Pancreas (tissue), 10 donors: Measurements from ENCODE around the gene GRM5. TPM values are rescaled to one million over a fixed set of nuclear protein-coding genes. Genes with fewer than 3 reads are reported as not detected.
A peak's percentile ranks its signal among the peaks of the same experiment; 100 is the strongest.
"Not testable (repeated sequence)": the region's sequence is repeated elsewhere in the genome, so short reads cannot be mapped to it uniquely, and the experiment has no call there.

Experiments used
- ATAC-seq, 4 donors: fragments of 200-7000 bp; cut with Tn5 transposase; one replicate each; pipeline versions ENCODE4 v1.8.0 to v1.9.1; 2020; ENCODE audit warnings: mild to moderate bottlenecking in 4 of 4, moderate library complexity in 4 of 4
- DNase-seq, 6 donors: peaks; one replicate each; pipeline ENCODE4 v3.0.0-alpha.2; 2020
- FAIRE-seq: peaks from 2 replicates; lab custom pipeline; 2012; peaks lifted over from hg19 to GRCh38; lab: Jason Lieb, UNC
- H3K27ac ChIP-seq, 4 donors: fragments of 200-600 bp; sonication (generic); 1 replicate in 3 of 4; 2 replicates in 1 of 4; pipeline versions ENCODE4 v1.5.0 to v1.8.0; 2020
- H3K27me3 ChIP-seq, 4 donors: fragments of 200-600 bp; one replicate each; pipeline ENCODE4 v1.8.0; 2021
- H3K36me3 ChIP-seq, 3 donors: fragments of 200-600 bp; sonication (generic) in 1 of 3; one replicate each; pipeline versions ENCODE4 v1.5.0 to v1.8.0; 2020 to 2021
- H3K4me1 ChIP-seq, 3 donors: fragments of 200-600 bp; one replicate each; pipeline ENCODE4 v1.8.0; 2021
- H3K4me3 ChIP-seq, 4 donors: fragments of 200-600 bp; sonication (generic) in 2 of 4; one replicate each; pipeline versions ENCODE4 v1.5.0 to v1.8.0; 2020 to 2021
- H3K9me3 ChIP-seq, 4 donors: fragments of 200-600 bp; one replicate each; pipeline ENCODE4 v1.8.0; 2021
- CTCF ChIP-seq, 4 donors: fragments of 200-600 bp; sonication (generic) in 3 of 4; IDR thresholded peaks; one replicate each; pipeline versions ENCODE4 v1.5.0 to v1.8.0; 2021; ENCODE audit warnings: antibody characterized with exemption in 4 of 4
- WGBS, 2 donors: extraction: QIAGEN DNeasy Blood & Tissue Kit; methylation state at CpG; one replicate each; pipeline ENCODE4 v1.1.7; 2013; 5-methylcytosine and 5-hydroxymethylcytosine counted together
- intact Hi-C, 3 donors: fragments of 100-400 bp; cut with DNase I; formaldehyde crosslinking; loops; one replicate each; pipeline versions ENCODE4 v1.11.1 to v1.14.2; 2022
- polyA plus RNA-seq, 2 donors: library from polyadenylated mRNA; stranded (reverse); fragments of 200-250 nt; gene quantifications; one replicate each; pipeline ENCODE4 v1.2.3, GENCODE V29; 2013
- total RNA-seq, 6 donors: library from RNA; stranded (reverse); fragmentation: NEBNext Ultra II Directional in 4 of 6; extraction: Animal tissue kit (Norgen Biotek cat#: 25700) in 4 of 6; gene quantifications; one replicate each; pipeline versions ENCODE4 v1.2.1 to v1.2.4, GENCODE V29; 2021 to 2023
- donor health status: healthy with polysubstance abuse.
- donor health status: DM: no; HTN: no; CAD: no; lungs with moderate emphysema.
- donor health status: DM: no; HTN: no; CAD: no.
- donor health status: control.
- donor health status: control.
- donor health status: Bipolar disorder and iron deficiency.
- donor health status: DM: yes; HTN: yes; CAD: no.
- donor health status: DM: no; HTN: no; CAD: no.
- donor health status: DM: no; HTN: no; CAD: no.
- donor health status: DM: yes; HTN: yes; CAD: no.

Gene GRM5
- total RNA-seq (under 1 TPM in 2 of 6 donors, not detected in 4; 0.06 TPM), polyA plus RNA-seq (under 1 TPM in 1 of 2 donors, not detected in 1; 0.02 TPM)

DNA sequence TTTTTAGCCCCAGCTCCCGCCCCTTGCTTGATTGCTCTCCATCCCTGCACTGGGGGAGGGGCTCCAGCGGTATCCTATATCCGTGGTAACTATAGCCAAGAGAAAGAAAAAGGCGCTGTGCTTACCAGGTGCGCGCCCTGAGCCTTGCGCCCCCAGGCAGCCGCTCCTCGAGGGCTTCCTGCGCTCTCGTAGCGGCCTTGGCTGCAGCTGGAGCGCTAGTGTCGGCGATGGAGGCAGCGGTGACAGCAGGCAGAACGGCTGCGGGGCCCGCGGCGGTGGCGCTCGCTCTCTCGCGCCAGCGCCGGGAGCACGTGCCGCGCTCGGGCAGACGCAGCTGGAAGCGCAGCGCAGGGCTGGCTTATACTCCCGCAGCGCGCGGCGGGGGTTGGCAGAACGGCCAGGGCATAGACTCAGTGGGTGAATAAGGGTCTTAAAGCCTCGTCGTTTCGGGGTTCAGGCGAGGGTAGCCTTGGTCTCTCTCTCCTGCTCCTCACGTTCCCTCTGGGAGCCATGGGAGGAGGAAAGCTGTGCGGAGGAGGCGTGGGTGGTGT, at the start of gene GRM5:
Gene GRM5, minus strand, starts transcription at position 332 of the 551 bp plus-strand sequence. CDS start 18,110 bp downstream, outside the sequence.
- H3K27me3 ChIP-seq, intact Hi-C loops, ATAC-seq, H3K4me3 ChIP-seq, H3K4me1 ChIP-seq, H3K27ac ChIP-seq, FAIRE-seq, H3K36me3 ChIP-seq, H3K9me3 ChIP-seq: not testable (repeated sequence)
- peak in 1 of 6 donors; percentile 33 for DNase-seq
- WGBS, 2 donors = 1 to 2% methylated on average over 18 to 47 of the region's 47 CpGs

GRCh38 chr11:89097956-89098355, 32.2 kb upstream of the GRM5 start:
- H3K36me3 ChIP-seq, H3K9me3 ChIP-seq, H3K27me3 ChIP-seq, H3K27ac ChIP-seq, intact Hi-C loops, H3K4me1 ChIP-seq, H3K4me3 ChIP-seq: not testable (repeated sequence)
- peak; percentile 55 to 90 (median 84) for ATAC-seq
- peak in 1 of 6 donors; percentile 21 for DNase-seq
- 89 to 96% methylated on average over 1 of the region's 1 CpG for WGBS, 2 donors
- TF ChIP-seq CTCF (IDR thresholded peaks at IDR 0.05) = peak; percentile 26 to 50 (median 37)
- FAIRE-seq = peak; percentile 78

DNA sequence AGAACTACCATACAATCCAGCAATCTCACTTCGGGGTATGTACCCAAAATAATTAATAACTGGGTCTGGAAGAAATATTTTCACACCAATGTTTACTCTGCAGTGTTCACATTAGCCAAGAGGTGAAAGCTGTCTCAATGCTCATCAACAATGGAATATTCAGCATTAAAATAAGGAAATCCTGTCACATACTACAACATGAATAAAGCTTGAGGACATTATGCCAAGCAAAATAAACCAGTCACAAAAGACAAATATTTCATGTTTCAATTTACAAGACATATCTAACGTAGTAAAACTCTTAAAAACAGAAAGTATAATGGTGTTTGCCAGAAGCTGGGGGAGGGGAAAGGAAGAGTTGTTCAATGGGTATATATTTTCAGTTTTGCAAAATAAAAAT, 28.0 kb upstream of the GRM5 start:
- H3K9me3 ChIP-seq, H3K36me3 ChIP-seq, H3K27me3 ChIP-seq, H3K4me3 ChIP-seq, intact Hi-C loops, H3K27ac ChIP-seq, ATAC-seq, DNase-seq, FAIRE-seq, H3K4me1 ChIP-seq: not testable (repeated sequence)
- WGBS, 2 donors = 22 to 33% methylated on average over 2 of the region's 2 CpGs

DNA sequence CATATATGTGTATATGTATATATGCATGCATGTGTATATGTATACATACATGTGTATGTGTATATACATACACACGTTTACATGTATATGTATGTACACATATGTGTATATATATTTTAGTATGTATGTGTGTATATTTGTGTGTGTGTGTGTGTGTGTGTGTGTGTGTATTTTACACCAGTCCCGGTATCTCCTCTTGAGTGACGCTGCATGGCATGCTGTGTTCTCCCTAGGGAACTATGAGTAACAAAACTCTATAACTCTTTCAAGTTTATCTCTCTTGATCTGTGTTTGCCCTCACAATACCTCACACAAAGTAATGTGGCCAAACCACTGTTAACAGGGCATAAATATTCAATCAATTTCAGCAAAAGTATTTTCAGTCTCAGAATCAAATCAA, 19.2 kb upstream of the GRM5 start:
- FAIRE-seq, H3K4me3 ChIP-seq, H3K4me1 ChIP-seq, DNase-seq, ATAC-seq, H3K9me3 ChIP-seq, intact Hi-C loops, H3K27ac ChIP-seq, H3K27me3 ChIP-seq, H3K36me3 ChIP-seq: not testable (repeated sequence)
- 37 to 55% methylated on average over 3 of the region's 3 CpGs for WGBS, 2 donors

- intact Hi-C loops, ATAC-seq, H3K4me1 ChIP-seq, H3K9me3 ChIP-seq, H3K27me3 ChIP-seq, H3K4me3 ChIP-seq, H3K36me3 ChIP-seq, FAIRE-seq, DNase-seq, H3K27ac ChIP-seq: not testable (repeated sequence)
- 13% methylated on average over 1 of the region's 1 CpG for WGBS, 2 donors
Measured at GRCh38 chr11:89070911-89071310, 5.1 kb upstream of the GRM5 start.

DNA sequence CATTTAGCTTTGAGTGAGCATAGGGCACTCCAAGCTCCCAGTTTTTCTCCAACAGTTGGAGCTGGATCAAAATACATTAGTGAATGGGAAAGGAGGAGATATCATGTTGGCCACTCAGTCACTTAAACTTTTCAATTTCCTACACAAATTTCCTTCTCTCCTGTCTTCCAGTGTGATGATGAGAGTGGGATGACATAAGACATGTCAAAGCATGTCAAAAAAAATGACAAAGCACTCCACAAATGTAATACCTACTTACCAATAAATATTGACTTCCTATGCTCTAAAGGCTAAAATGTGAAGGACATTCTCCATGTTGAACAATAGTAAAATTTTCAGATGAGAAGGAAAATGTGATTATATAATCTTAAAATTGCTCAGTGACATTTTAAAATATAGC, 1.5 kb upstream of the GRM5 start:
- intact Hi-C loops = no loop called here
- no peaks in the 10 kb centered on the region for H3K27me3 ChIP-seq
- no peaks in the 10 kb centered on the region for H3K9me3 ChIP-seq
- H3K4me1 ChIP-seq = no peaks in the 10 kb centered on the region
- DNase-seq (no peak), FAIRE-seq (no peak), ATAC-seq (no peak)
- TF ChIP-seq CTCF (IDR thresholded peaks at IDR 0.05) = no peak
- H3K36me3 ChIP-seq = no peaks in the 10 kb centered on the region
- no peak overlapping the region for H3K4me3 ChIP-seq
- no peak overlapping the region for H3K27ac ChIP-seq

DNA sequence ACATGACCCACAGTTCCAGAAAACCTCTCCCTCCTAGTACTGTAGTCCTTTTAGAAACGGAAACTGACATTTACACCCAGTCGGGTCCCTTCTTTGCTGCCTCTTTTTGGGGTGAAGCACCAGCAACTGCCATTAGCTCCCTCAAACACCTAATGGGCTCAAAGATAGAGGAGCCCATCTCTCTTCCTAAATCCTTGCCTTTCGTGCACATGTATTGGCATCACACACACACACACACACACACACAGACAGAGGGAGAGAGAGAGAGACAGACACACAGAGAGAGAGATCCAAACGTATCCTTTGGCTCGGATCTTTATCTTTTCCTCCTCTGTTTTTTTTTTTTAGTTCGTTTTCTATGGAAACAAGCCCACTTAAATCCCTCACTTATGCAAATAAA, 716 bp downstream of the GRM5 start:
- TF ChIP-seq CTCF (IDR thresholded peaks at IDR 0.05) = no peak
- DNase-seq (no peak), ATAC-seq (no peak), FAIRE-seq (no peak)
- Histone ChIP-seq H3K4me1 (no peaks in the 10 kb centered on the region), H3K9me3 (no peaks in the 10 kb centered on the region), H3K27ac (no peak overlapping the region), H3K36me3 (no peaks in the 10 kb centered on the region), H3K4me3 (no peak overlapping the region), H3K27me3 (no peaks in the 10 kb centered on the region)
- 24 to 26% methylated on average over 6 of the region's 6 CpGs for WGBS, 2 donors
- intact Hi-C loops = no loop called here

DNA sequence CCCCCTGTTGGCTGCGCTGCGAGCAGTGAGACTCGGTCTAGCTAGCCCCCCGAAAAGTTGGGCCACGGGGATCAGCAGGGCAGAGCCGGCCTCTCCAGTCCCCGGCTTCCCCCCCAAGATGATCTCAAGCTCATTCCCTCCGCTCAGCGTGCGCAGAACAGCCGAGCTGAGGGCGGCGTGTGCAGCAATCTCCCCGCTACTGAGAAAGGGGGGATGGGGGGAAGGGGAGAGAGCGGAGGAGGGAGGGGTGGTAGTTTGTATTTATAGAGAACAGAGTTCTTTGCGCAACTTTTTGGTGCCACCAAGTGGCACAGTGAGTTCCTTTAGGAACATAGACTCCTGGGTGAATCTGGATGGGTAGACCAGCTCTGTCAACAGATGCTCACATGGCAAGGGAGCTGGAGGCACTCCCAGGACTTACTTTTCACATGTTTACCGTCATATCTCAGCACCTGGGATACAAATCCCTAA, 2.3 kb downstream of the GRM5 start:
- ATAC-seq, H3K4me1 ChIP-seq, intact Hi-C loops, FAIRE-seq, H3K27me3 ChIP-seq, H3K4me3 ChIP-seq, DNase-seq, H3K27ac ChIP-seq, H3K36me3 ChIP-seq, H3K9me3 ChIP-seq: not testable (repeated sequence)
- 5 to 6% methylated on average over 17 of the region's 17 CpGs for WGBS, 2 donors

- not testable (repeated sequence) for FAIRE-seq
Measured at GRCh38 chr11:89062771-89063298, 2.9 kb downstream of the GRM5 start.

More at GRCh38 chr11:89062771-89063298, 2.9 kb downstream of the GRM5 start:
- H3K4me1 ChIP-seq, H3K4me3 ChIP-seq, H3K27me3 ChIP-seq, H3K36me3 ChIP-seq, H3K9me3 ChIP-seq, intact Hi-C loops, H3K27ac ChIP-seq: not testable (repeated sequence)
- WGBS, 2 donors = 6 to 9% methylated on average over 22 to 24 of the region's 25 CpGs
- ATAC-seq (peak in 2 of 4 donors; percentile 30 to 50), DNase-seq (peak in 1 of 6 donors; percentile 43)
